K562 (cell line): ENCODE results near the gene TESK2. TPM values are rescaled to one million over a fixed set of nuclear protein-coding genes. Genes with fewer than 3 reads are reported as not detected.
A peak's percentile ranks its signal among the peaks of the same experiment; 100 is the strongest.

ENCODE experiments used
- BRCA1 ChIP-seq, 2 experiments: fragments of 450-650 bp in 1 of 2; sonication (generic) in 1 of 2; formaldehyde crosslinking in 1 of 2; IDR thresholded peaks; 2 replicates each; pipeline versions ENCODE4 v1.5.0 to v1.6.1; 2017 to 2020; ENCODE audit warnings: mild to moderate bottlenecking in 1 of 2, missing genetic modification reagents in 1 of 2
- CREB3L1 ChIP-seq: fragments of 450-650 bp; IDR thresholded peaks from 2 replicates; pipeline ENCODE4 v1.6.1; 2014; ENCODE audit warnings: low read depth, mild to moderate bottlenecking, moderate library complexity, borderline replicate concordance
- HMGN3 ChIP-seq: IDR thresholded peaks from 2 replicates; pipeline ENCODE4 v1.6.1; 2011; ENCODE audit warnings: borderline replicate concordance, low read depth, mild to moderate bottlenecking, mixed read lengths, low read length; ENCODE audit not compliant: insufficient read length; ENCODE audit errors: extremely low read depth
- HNRNPH1 ChIP-seq: fragments of 200-400 bp; formaldehyde crosslinking; optimal IDR thresholded peaks from 2 replicates; pipeline ENCODE3; 2017; ENCODE audit warnings: low read depth, mild to moderate bottlenecking, low read length, moderate library complexity
- HNRNPLL ChIP-seq: fragments of 200-400 bp; formaldehyde crosslinking; IDR thresholded peaks from 2 replicates; pipeline ENCODE4 v1.6.1; 2017; ENCODE audit warnings: low read length, low read depth, mild to moderate bottlenecking; ENCODE audit not compliant: poor library complexity, severe bottlenecking
- NCOA6 ChIP-seq: fragments of 450-650 bp; IDR thresholded peaks from 2 replicates; pipeline ENCODE4 v1.6.1; 2017; ENCODE audit warnings: mild to moderate bottlenecking
- RREB1 ChIP-seq: fragments of 250-450 bp; sonication (Bioruptor Pico); IDR thresholded peaks from 2 replicates; pipeline ENCODE4 v1.4.0; 2020
- SRSF1 ChIP-seq: fragments of 200-400 bp; formaldehyde crosslinking; IDR thresholded peaks from 2 replicates; pipeline ENCODE4 v1.6.1; 2017; ENCODE audit warnings: mild to moderate bottlenecking, low read depth, low read length, moderate library complexity
- STAT5B ChIP-seq: fragments of 250-450 bp; sonication (Bioruptor Pico); IDR thresholded peaks from 2 replicates; pipeline ENCODE4 v1.8.0; 2021; ENCODE audit warnings: mild to moderate bottlenecking, inconsistent platforms
- THAP7 ChIP-seq: fragments of 250-450 bp; sonication (Bioruptor Pico); IDR thresholded peaks from 2 replicates; pipeline ENCODE4 v1.5.0; 2021
- UBTF ChIP-seq, 2 experiments: IDR thresholded peaks; 2 replicates each; pipeline ENCODE4 v1.6.1; 2012; ENCODE audit warnings: improper control_type of control experiment in 2 of 2, low read depth in 2 of 2, low read length in 2 of 2, borderline replicate concordance in 1 of 2
- ZEB2 ChIP-seq: fragments of 450-650 bp; IDR thresholded peaks from 2 replicates; pipeline ENCODE4 v1.6.1; 2016
- ZFPM2 ChIP-seq: fragments of 250-450 bp; sonication (Bioruptor Pico); IDR thresholded peaks from 2 replicates; pipeline ENCODE4 v1.5.1; 2022; ENCODE audit warnings: mild to moderate bottlenecking
- ZNF408 ChIP-seq: fragments of 250-450 bp; sonication (Bioruptor Pico); IDR thresholded peaks from 2 replicates; pipeline ENCODE4 v1.4.0; 2020; ENCODE audit warnings: low read depth, mild to moderate bottlenecking, moderate library complexity
- ZNF445 ChIP-seq: fragments of 250-450 bp; sonication (Bioruptor Pico); IDR thresholded peaks from 2 replicates; pipeline ENCODE4 v1.4.0; 2020; ENCODE audit warnings: low read depth, mild to moderate bottlenecking, moderate library complexity
- polyA plus RNA-seq, 8 experiments: library from polyadenylated mRNA; depleted of rRNA in 4 of 8; stranded (reverse) in 5 of 8; unstranded in 3 of 8; fragments of >200 nt; fragmentation: Nextera tagmentation in 2 of 8; fragmentation: Illumina TruSeq in 1 of 8; extraction: Ambion mirVana in 2 of 8; extraction: Trizol in 1 of 8; gene quantifications; 2 replicates each; pipeline versions ENCODE4 v1.2.1 to v1.2.3, GENCODE V29; 2011 to 2014; ENCODE audit warnings: inconsistent platforms in 1 of 8, missing spikeins in 1 of 8
- total RNA-seq, 7 experiments: library from RNA; depleted of rRNA in 6 of 7; stranded (reverse); fragments of >200 nt in 6 of 7; fragmentation: Illumina TruSeq in 2 of 7; extraction: Trizol in 2 of 7; gene quantifications; 2 replicates each; pipeline versions ENCODE4 v1.2.1 to v1.2.3, GENCODE V29; 2011 to 2021; ENCODE audit warnings: low replicate concordance in 1 of 7

Gene TESK2
- total and polyA plus RNA-seq, 9 of the 15 experiments (the other 6 are each of a cell fraction or from before 2014, with no cell fraction given), result 1.6 to 5.3 (median 3.7) TPM

- TF ChIP-seq HNRNPH1, result no peak
- peak; percentile 14; the same call in 1 of the 2 replicates for TF ChIP-seq ZEB2
- TF ChIP-seq CREB3L1, result peak; percentile 99
- peak in 1 of 2 experiments; percentile 85; a peak in 1 of 4 replicates for TF ChIP-seq UBTF (IDR thresholded peaks at IDR 0.05; ENCODE audit: borderline replicate concordance in 1 of 2, low read depth in 2 of 2, low read length in 2 of 2)
- TF ChIP-seq HNRNPLL, result peak; percentile 91
- no peak; the same call in 1 of the 2 replicates for TF ChIP-seq THAP7 (CRISPR knock-in tag)
- TF ChIP-seq ZFPM2, result no peak
- peak; percentile 64; the same call in 1 of the 2 replicates for TF ChIP-seq RREB1
- no peak for TF ChIP-seq BRCA1 (IDR thresholded peaks at IDR 0.05)
- 0 out of 2 replicates have a peak, but pooled peaks have one; percentile 28 for TF ChIP-seq BRCA1 (CRISPR knock-in tag; IDR thresholded peaks at IDR 0.05)
- no peak for TF ChIP-seq ZNF408 (CRISPR knock-in tag)
- peak; percentile 99 for TF ChIP-seq HMGN3
- peak; percentile 20; the same call in 1 of the 2 replicates for TF ChIP-seq NCOA6
- peak; percentile 90; the same call in 1 of the 2 replicates for TF ChIP-seq SRSF1
- no peak for TF ChIP-seq ZNF445 (CRISPR knock-in tag)
- no peak for TF ChIP-seq STAT5B (CRISPR knock-in tag)
These were observed 30.7 kb upstream of the TESK2 start, which contains the start of gene PRDX1 (continued) for GRCh38 chr1:45521413-45522323.
